Muscle layer of duodenum (tissue), 2 donors: ENCODE results near the gene NDUFB7.

Source experiments
- H3K27ac ChIP-seq: one replicate; pipeline ENCODE4 v1.7.0; 2013; ENCODE audit warnings: mild to moderate bottlenecking, low read length
- H3K27me3 ChIP-seq: one replicate; pipeline ENCODE4 v1.7.0; 2013; ENCODE audit warnings: low read depth, mild to moderate bottlenecking, control low read depth, low read length
- H3K36me3 ChIP-seq, 2 donors: one replicate each; pipeline ENCODE4 v1.7.0; 2013; ENCODE audit warnings: low read length in 2 of 2, control low read depth in 1 of 2, mild to moderate bottlenecking in 1 of 2; ENCODE audit not compliant: insufficient read depth in 2 of 2, control insufficient read depth in 1 of 2
- H3K4me1 ChIP-seq, 2 donors: one replicate each; pipeline ENCODE4 v1.7.0; 2013; ENCODE audit warnings: low read length in 2 of 2, mild to moderate bottlenecking in 2 of 2, control low read depth in 1 of 2, moderate library complexity in 1 of 2; ENCODE audit not compliant: insufficient read depth in 2 of 2, control insufficient read depth in 1 of 2
- H3K4me3 ChIP-seq, 2 donors: one replicate each; pipeline ENCODE4 v1.7.0; 2013; ENCODE audit warnings: low read length in 2 of 2, low read depth in 1 of 2, mild to moderate bottlenecking in 1 of 2
- H3K9me3 ChIP-seq, 2 donors: one replicate each; pipeline ENCODE4 v1.7.0; 2013; ENCODE audit warnings: low read length in 2 of 2, control low read depth in 1 of 2, mild to moderate bottlenecking in 1 of 2; ENCODE audit not compliant: control insufficient read depth in 1 of 2
- donor health status: healthy.

The NDUFB7 gene

GRCh38 chr19:14530506-14530905 is 41.4 kb downstream of the NDUFB7 start:
- Histone ChIP-seq H3K4me3 (peak overlapping the region; percentile 85 to 99), H3K4me1 (peaks cover 3 to 21% of the 10 kb centered on the region in 2 donors), H3K27me3 (no peaks in the 10 kb centered on the region), H3K36me3 (no peaks in the 10 kb centered on the region), H3K9me3 (no peaks in the 10 kb centered on the region), H3K27ac (peak overlapping the region; percentile 78)

GRCh38 chr19:14530005-14530348 is 41.9 kb downstream of the NDUFB7 start:
- peak overlapping the region; percentile 78 for H3K27ac ChIP-seq
- H3K4me1 ChIP-seq, result peaks cover 3 to 21% of the 10 kb centered on the region in 2 donors
- H3K4me3 ChIP-seq, result peak overlapping the region; percentile 85 to 99

GRCh38 chr19:14529254-14530004 is 42.4 kb downstream of the NDUFB7 start, which contains the start of gene TECR:
Gene TECR (plus strand): TSS chr19:14529594. CDS start chr19:14529697, 103 bp downstream.
- Histone ChIP-seq H3K4me3 (peak within 1 kb of the TSS; percentile 85 to 99), H3K27ac (peak within 1 kb of the TSS; percentile 78), H3K27me3 (no peaks in the 10 kb centered on the region), H3K4me1 (peaks cover 3 to 21% of the 10 kb centered on the region in 2 donors), H3K36me3 (no peaks in the 10 kb centered on the region), H3K9me3 (no peaks in the 10 kb centered on the region)

More at GRCh38 chr19:14530005-14530348, 41.9 kb downstream of the NDUFB7 start:
- no peaks in the 10 kb centered on the region for H3K9me3 ChIP-seq
- H3K27me3 ChIP-seq, result no peaks in the 10 kb centered on the region
- no peaks in the 10 kb centered on the region for H3K36me3 ChIP-seq

- Histone ChIP-seq H3K27ac (no peak overlapping the region), H3K9me3 (no peaks in the 10 kb centered on the region), H3K36me3 (no peaks in the 10 kb centered on the region), H3K27me3 (no peaks in the 10 kb centered on the region), H3K4me1 (peaks cover 3 to 21% of the 10 kb centered on the region in 2 donors), H3K4me3 (peak overlapping the region; percentile 53 to 99)
These were observed 43.2 kb downstream of the NDUFB7 start for GRCh38 chr19:14528419-14529253.

- no peaks in the 10 kb centered on the region for H3K27me3 ChIP-seq
- H3K9me3 ChIP-seq, result no peaks in the 10 kb centered on the region
- peaks cover 0 to 14% of the 10 kb centered on the region in 2 donors for H3K4me1 ChIP-seq
These were observed 45.4 kb downstream of the NDUFB7 start for GRCh38 chr19:14526423-14526822.

GRCh38 chr19:14525729-14526128 is 46.1 kb downstream of the NDUFB7 start:
- Histone ChIP-seq H3K9me3 (no peaks in the 10 kb centered on the region), H3K4me3 (no peak overlapping the region), H3K27ac (no peak overlapping the region), H3K36me3 (no peaks in the 10 kb centered on the region), H3K27me3 (no peaks in the 10 kb centered on the region), H3K4me1 (peaks cover 0 to 7% of the 10 kb centered on the region in 2 donors)

More at GRCh38 chr19:14526423-14526822, 45.4 kb downstream of the NDUFB7 start:
- H3K36me3 ChIP-seq, result no peaks in the 10 kb centered on the region
- no peak overlapping the region for H3K4me3 ChIP-seq
- no peak overlapping the region for H3K27ac ChIP-seq

GRCh38 chr19:14520543-14520942 is 51.3 kb downstream of the NDUFB7 start:
- Histone ChIP-seq H3K36me3 (peaks cover under 1 to 9% of the 10 kb centered on the region in 2 donors), H3K27me3 (no peaks in the 10 kb centered on the region), H3K4me3 (no peak overlapping the region), H3K9me3 (no peaks in the 10 kb centered on the region), H3K27ac (no peak overlapping the region), H3K4me1 (peaks cover 12 to 13% of the 10 kb centered on the region in 2 donors)

- H3K9me3 ChIP-seq, result no peaks in the 10 kb centered on the region
- H3K4me3 ChIP-seq, result no peak overlapping the region
- H3K4me1 ChIP-seq, result peaks cover 18 to 19% of the 10 kb centered on the region in 2 donors
- H3K27me3 ChIP-seq, result no peaks in the 10 kb centered on the region
- no peak overlapping the region for H3K27ac ChIP-seq
- peaks cover 6 to 15% of the 10 kb centered on the region in 2 donors for H3K36me3 ChIP-seq
These were observed 51.9 kb downstream of the NDUFB7 start for GRCh38 chr19:14519860-14520407.

GRCh38 chr19:14519245-14519859 is 52.5 kb downstream of the NDUFB7 start:
- Histone ChIP-seq H3K36me3 (peaks cover 11 to 20% of the 10 kb centered on the region in 2 donors), H3K4me3 (peak overlapping the region in 1 of 2 donors; percentile 86), H3K4me1 (peaks cover 23 to 25% of the 10 kb centered on the region in 2 donors), H3K27ac (peak overlapping the region; percentile 90), H3K9me3 (no peaks in the 10 kb centered on the region), H3K27me3 (no peaks in the 10 kb centered on the region)

- Histone ChIP-seq H3K27me3 (no peaks in the 10 kb centered on the region), H3K36me3 (peaks cover 14 to 27% of the 10 kb centered on the region in 2 donors), H3K4me3 (peak within 1 kb of the TSS; percentile 86 to 95), H3K4me1 (peaks cover 23 to 28% of the 10 kb centered on the region in 2 donors), H3K27ac (peak within 1 kb of the TSS; percentile 95), H3K9me3 (no peaks in the 10 kb centered on the region)
These were observed 53.9 kb downstream of the NDUFB7 start, which contains the start of gene DNAJB1 for GRCh38 chr19:14517840-14518505. Gene DNAJB1 (minus strand): TSS chr19:14518397. CDS start chr19:14518349, 48 bp downstream.
